Amygdala (tissue), 56 donors: ENCODE results near the gene SH3PXD2B.
"Not testable (repeated sequence)": the region's sequence is repeated elsewhere in the genome, so short reads cannot be mapped to it uniquely, and the experiment has no call there.

ENCODE experiments used
- DNase-seq, 56 donors: peaks; one replicate each; lab custom pipeline; 2025; lab: John Stamatoyannopoulos, UW

SH3PXD2B gene

GRCh38 chr5:172380987-172381643 lies 73.2 kb downstream of the SH3PXD2B start:
- DNase-seq, result peak in 55 of 56 donors; percentile 9 to 91 (median 69)

GRCh38 chr5:172380301-172380986 lies 73.9 kb downstream of the SH3PXD2B start:
- peak in 1 of 56 donors; percentile 53 for DNase-seq

- DNase-seq, result no peak
Observed at GRCh38 chr5:172379481-172379880, 74.8 kb downstream of the SH3PXD2B start.

- peak in 11 of 56 donors; percentile 4 to 39 (median 18) for DNase-seq
Observed at GRCh38 chr5:172377856-172378255, 76.5 kb downstream of the SH3PXD2B start.

DNA sequence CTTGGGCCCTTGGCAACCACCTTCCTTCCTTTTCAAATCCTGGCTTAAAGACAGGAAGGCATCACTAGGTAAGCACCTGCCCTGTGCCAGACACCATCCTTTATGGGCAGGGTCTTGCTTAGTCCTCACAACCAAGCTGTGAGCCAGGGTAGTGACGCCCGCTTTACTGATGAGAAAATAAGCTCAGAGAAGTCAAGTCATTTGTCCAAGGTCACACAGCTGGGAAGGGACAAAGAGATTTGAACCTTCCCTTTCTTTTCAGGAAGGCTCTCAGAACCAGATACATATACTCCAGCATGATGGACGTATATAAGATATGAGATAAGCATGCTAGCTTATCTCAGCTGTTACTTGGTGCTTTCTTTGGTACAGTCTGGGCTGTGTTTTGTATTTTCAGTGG lies 76.9 kb downstream of the SH3PXD2B start:
- DNase-seq, result no peak

GRCh38 chr5:172374783-172375182 lies 79.5 kb downstream of the SH3PXD2B start:
- DNase-seq, result no peak

- DNase-seq, result no peak
Observed at GRCh38 chr5:172373680-172374079, 80.6 kb downstream of the SH3PXD2B start.

DNA sequence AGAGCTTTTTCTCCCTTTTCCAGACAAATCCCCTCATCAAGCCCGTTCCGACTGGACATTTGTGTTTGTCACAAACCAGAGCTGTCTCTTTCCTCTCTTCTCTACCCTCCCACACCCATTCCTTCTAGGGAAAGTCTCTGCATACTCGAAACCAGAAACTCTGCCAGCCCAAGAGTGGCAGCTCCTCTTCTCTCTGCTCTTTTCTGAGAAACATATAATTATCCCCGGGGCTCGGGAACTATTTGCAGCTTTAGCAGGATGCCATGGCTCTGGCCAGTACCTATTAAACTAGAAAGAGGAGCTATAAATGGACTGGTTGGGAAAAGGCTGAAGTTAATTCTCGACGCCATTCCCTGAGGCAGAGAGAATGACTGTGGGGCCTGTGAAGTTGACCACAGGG lies 82.6 kb downstream of the SH3PXD2B start:
- DNase-seq, result no peak

- DNase-seq, result peak in 1 of 56 donors; percentile 48
Observed at GRCh38 chr5:172370648-172371545, 83.4 kb downstream of the SH3PXD2B start.

GRCh38 chr5:172370237-172370640 lies 84.1 kb downstream of the SH3PXD2B start:
- DNase-seq, result peak in 37 of 56 donors; percentile 11 to 79 (median 35)

- not testable (repeated sequence) for DNase-seq
Observed at GRCh38 chr5:172368699-172369098, 85.6 kb downstream of the SH3PXD2B start.

- DNase-seq, result no peak
Observed at GRCh38 chr5:172365948-172366608, 88.2 kb downstream of the SH3PXD2B start.

DNA sequence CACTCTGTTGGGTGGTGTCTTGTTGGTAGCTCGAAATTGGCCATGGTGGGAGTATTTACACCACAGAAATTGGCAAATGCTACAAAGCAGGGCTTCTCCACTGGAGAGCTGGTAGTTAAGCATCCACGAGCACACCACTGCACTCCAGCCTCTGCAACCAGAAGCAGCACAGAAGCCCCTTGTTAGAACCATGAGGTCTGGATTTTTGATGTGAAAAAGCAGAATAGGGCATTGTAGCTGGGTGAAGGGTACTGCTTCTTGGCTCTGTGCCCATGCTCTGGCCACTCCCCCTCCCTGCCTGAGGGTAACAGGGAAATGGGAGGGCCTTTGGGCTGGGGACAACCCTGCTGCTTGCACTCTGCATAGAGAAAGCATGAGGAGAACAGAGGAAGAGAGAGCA lies 89.6 kb downstream of the SH3PXD2B start:
- DNase-seq, result peak in 33 of 56 donors; percentile 12 to 71 (median 41)

DNA sequence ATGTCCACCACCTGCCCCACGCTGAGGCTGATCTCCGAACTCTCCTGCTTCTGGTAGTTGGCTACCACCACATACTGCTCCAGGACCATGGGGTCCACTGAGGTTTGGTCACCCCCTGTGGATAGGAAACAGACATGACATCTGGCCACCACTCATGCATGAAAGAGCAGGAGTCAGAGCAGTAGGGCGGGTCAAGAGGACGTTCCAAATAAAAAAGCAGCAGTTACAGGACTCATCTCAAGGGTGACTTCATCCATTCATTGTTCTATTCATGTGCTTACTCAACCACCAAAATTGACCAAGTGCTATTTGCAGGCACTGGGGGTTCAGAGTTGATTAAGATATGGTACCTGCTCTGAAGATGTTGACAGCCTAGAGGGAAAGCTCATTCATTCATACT lies 91.6 kb downstream of the SH3PXD2B start:
- DNase-seq, result no peak

DNA sequence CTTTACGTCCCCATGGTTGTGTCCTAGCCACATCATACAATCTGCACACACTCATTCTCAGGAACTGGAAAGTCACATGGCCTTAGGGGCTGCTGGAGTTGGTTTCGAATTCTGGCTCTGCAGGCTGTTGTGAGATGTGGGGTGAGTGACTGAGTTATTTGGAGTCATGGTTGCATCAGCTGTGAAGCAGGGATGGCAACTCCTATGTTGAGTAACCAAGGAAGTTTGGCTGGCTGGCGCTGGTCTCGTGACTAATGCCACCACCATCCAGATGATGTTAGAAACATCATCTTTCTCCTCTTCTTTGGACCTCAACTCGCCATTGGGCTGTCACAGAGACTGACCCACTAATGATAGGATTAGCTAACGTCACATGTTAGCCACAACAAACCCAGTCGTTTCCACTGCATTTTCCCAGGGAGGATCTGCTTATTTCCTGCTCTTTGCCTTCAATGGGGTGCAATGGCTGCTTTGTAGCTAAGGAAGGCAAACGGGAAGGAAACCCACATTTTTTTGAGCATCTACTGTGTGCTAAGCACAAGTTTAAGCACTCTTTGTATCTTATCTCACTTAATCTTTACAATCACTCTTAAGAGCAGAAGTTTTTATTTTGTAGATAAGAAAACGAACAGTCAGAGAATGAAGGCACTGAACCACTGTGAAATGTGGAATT lies 92.6 kb downstream of the SH3PXD2B start:
- DNase-seq, result no peak

- DNase-seq, result no peak
Observed at GRCh38 chr5:172358345-172358744, 96.0 kb downstream of the SH3PXD2B start.

GRCh38 chr5:172356527-172356926 lies 97.8 kb downstream of the SH3PXD2B start:
- DNase-seq, result no peak

GRCh38 chr5:172356047-172356446 lies 98.3 kb downstream of the SH3PXD2B start:
- no peak for DNase-seq

- no peak for DNase-seq
Observed at GRCh38 chr5:172353846-172354245, 100.5 kb downstream of the SH3PXD2B start.

- DNase-seq, result no peak
Observed at GRCh38 chr5:172353271-172353812, 101.0 kb downstream of the SH3PXD2B start.
